ENCODE results near the gene TMED4. TPM values are rescaled to one million over a fixed set of nuclear protein-coding genes. Genes with fewer than 3 reads are reported as not detected.

TMED4 gene
- total RNA-seq, 1 donor from 2014 or later, result 107 TPM

- no peaks in the 10 kb centered on the region for H3K4me1 ChIP-seq (ENCODE audit: control insufficient read depth in 3 of 3, insufficient read depth in 3 of 3, low read length in 3 of 3)
- H3K27ac ChIP-seq (ENCODE audit: low read depth, low read length), result no peak overlapping the region
- H3K36me3 ChIP-seq (ENCODE audit: control insufficient read depth in 3 of 3, insufficient read depth in 3 of 3, low read length in 3 of 3), result no peaks in the 10 kb centered on the region
- H3K9ac ChIP-seq (ENCODE audit: low read depth in 1 of 3, low read length in 3 of 3), result no peak overlapping the region
- no peaks in the 10 kb centered on the region for H3K27me3 ChIP-seq (ENCODE audit: control insufficient read depth in 3 of 3, insufficient read depth in 3 of 3, low read length in 3 of 3)
- no peaks in the 10 kb centered on the region for H3K9me3 ChIP-seq (ENCODE audit: control insufficient read depth in 3 of 3, low read length in 3 of 3)
- H3K4me3 ChIP-seq (ENCODE audit: low read length in 3 of 3), result no peak overlapping the region
Observed at GRCh38 chr7:44535348-44536064, 46.5 kb downstream of the TMED4 start.

GRCh38 chr7:44534501-44534900, 47.5 kb downstream of the TMED4 start:
- Histone ChIP-seq H3K27ac (ENCODE audit: low read depth, low read length) (no peak overlapping the region), H3K27me3 (ENCODE audit: control insufficient read depth in 3 of 3, insufficient read depth in 3 of 3, low read length in 3 of 3) (no peaks in the 10 kb centered on the region), H3K9me3 (ENCODE audit: control insufficient read depth in 3 of 3, low read length in 3 of 3) (no peaks in the 10 kb centered on the region), H3K36me3 (ENCODE audit: control insufficient read depth in 3 of 3, insufficient read depth in 3 of 3, low read length in 3 of 3) (no peaks in the 10 kb centered on the region), H3K4me3 (ENCODE audit: low read length in 3 of 3) (no peak overlapping the region), H3K9ac (ENCODE audit: low read depth in 1 of 3, low read length in 3 of 3) (no peak overlapping the region), H3K4me1 (ENCODE audit: control insufficient read depth in 3 of 3, insufficient read depth in 3 of 3, low read length in 3 of 3) (no peaks in the 10 kb centered on the region)

GRCh38 chr7:44534087-44534486, 47.9 kb downstream of the TMED4 start:
- no peaks in the 10 kb centered on the region for H3K36me3 ChIP-seq (ENCODE audit: control insufficient read depth in 3 of 3, insufficient read depth in 3 of 3, low read length in 3 of 3)
- no peaks in the 10 kb centered on the region for H3K27me3 ChIP-seq (ENCODE audit: control insufficient read depth in 3 of 3, insufficient read depth in 3 of 3, low read length in 3 of 3)
- no peaks in the 10 kb centered on the region for H3K9me3 ChIP-seq (ENCODE audit: control insufficient read depth in 3 of 3, low read length in 3 of 3)
- H3K4me3 ChIP-seq (ENCODE audit: low read length in 3 of 3), result no peak overlapping the region
- no peaks in the 10 kb centered on the region for H3K4me1 ChIP-seq (ENCODE audit: control insufficient read depth in 3 of 3, insufficient read depth in 3 of 3, low read length in 3 of 3)
- H3K27ac ChIP-seq (ENCODE audit: low read depth, low read length), result no peak overlapping the region
- no peak overlapping the region for H3K9ac ChIP-seq (ENCODE audit: low read depth in 1 of 3, low read length in 3 of 3)

- Histone ChIP-seq H3K9ac (ENCODE audit: low read depth in 1 of 3, low read length in 3 of 3) (no peak overlapping the region), H3K9me3 (ENCODE audit: control insufficient read depth in 3 of 3, low read length in 3 of 3) (no peaks in the 10 kb centered on the region), H3K36me3 (ENCODE audit: control insufficient read depth in 3 of 3, insufficient read depth in 3 of 3, low read length in 3 of 3) (no peaks in the 10 kb centered on the region), H3K27ac (ENCODE audit: low read depth, low read length) (no peak overlapping the region), H3K27me3 (ENCODE audit: control insufficient read depth in 3 of 3, insufficient read depth in 3 of 3, low read length in 3 of 3) (no peaks in the 10 kb centered on the region), H3K4me3 (ENCODE audit: low read length in 3 of 3) (no peak overlapping the region), H3K4me1 (ENCODE audit: control insufficient read depth in 3 of 3, insufficient read depth in 3 of 3, low read length in 3 of 3) (no peaks in the 10 kb centered on the region)
Observed at GRCh38 chr7:44533301-44534055, 48.6 kb downstream of the TMED4 start.

GRCh38 chr7:44531421-44532380, 50.3 kb downstream of the TMED4 start:
- no peaks in the 10 kb centered on the region for H3K36me3 ChIP-seq (ENCODE audit: control insufficient read depth in 3 of 3, insufficient read depth in 3 of 3, low read length in 3 of 3)
- no peak overlapping the region for H3K9ac ChIP-seq (ENCODE audit: low read depth in 1 of 3, low read length in 3 of 3)
- no peaks in the 10 kb centered on the region for H3K4me1 ChIP-seq (ENCODE audit: control insufficient read depth in 3 of 3, insufficient read depth in 3 of 3, low read length in 3 of 3)
- peaks cover 0 to 3% (median 0%) of the 10 kb centered on the region in 3 donors for H3K9me3 ChIP-seq (ENCODE audit: control insufficient read depth in 3 of 3, low read length in 3 of 3)
- H3K27ac ChIP-seq (ENCODE audit: low read depth, low read length), result no peak overlapping the region
- H3K27me3 ChIP-seq (ENCODE audit: control insufficient read depth in 3 of 3, insufficient read depth in 3 of 3, low read length in 3 of 3), result no peaks in the 10 kb centered on the region
- no peak overlapping the region for H3K4me3 ChIP-seq (ENCODE audit: low read length in 3 of 3)

- peaks cover 0 to 3% (median 0%) of the 10 kb centered on the region in 3 donors for H3K9me3 ChIP-seq (ENCODE audit: control insufficient read depth in 3 of 3, low read length in 3 of 3)
- H3K27ac ChIP-seq (ENCODE audit: low read depth, low read length), result no peak overlapping the region
- H3K4me1 ChIP-seq (ENCODE audit: control insufficient read depth in 3 of 3, insufficient read depth in 3 of 3, low read length in 3 of 3), result no peaks in the 10 kb centered on the region
- no peaks in the 10 kb centered on the region for H3K27me3 ChIP-seq (ENCODE audit: control insufficient read depth in 3 of 3, insufficient read depth in 3 of 3, low read length in 3 of 3)
- no peak overlapping the region for H3K4me3 ChIP-seq (ENCODE audit: low read length in 3 of 3)
- H3K9ac ChIP-seq (ENCODE audit: low read depth in 1 of 3, low read length in 3 of 3), result no peak overlapping the region
- no peaks in the 10 kb centered on the region for H3K36me3 ChIP-seq (ENCODE audit: control insufficient read depth in 3 of 3, insufficient read depth in 3 of 3, low read length in 3 of 3)
Observed at GRCh38 chr7:44530990-44531389, 51.0 kb downstream of the TMED4 start.

Other genes starting within 250 kb of the TMED4 start
- gene NUDCD3, start 91.6 kb downstream of the TMED4 start, total RNA-seq, result 59.5 TPM
- not detected for gene NPC1L1, start 40.9 kb downstream of the TMED4 start, total RNA-seq
- gene DDX56, start 8.3 kb downstream of the TMED4 start, total RNA-seq, result 49.1 TPM
- 70.5 TPM for gene OGDH, start 24.4 kb upstream of the TMED4 start, total RNA-seq
- 4.2 TPM for gene ZMIZ2, start 166.6 kb upstream of the TMED4 start, total RNA-seq
- gene PPIA, start 214.4 kb upstream of the TMED4 start, total RNA-seq, result 459 TPM

Data from skeletal muscle tissue (tissue), 4 donors.